CD14-positive monocyte (primary cell): ENCODE measurements around the gene DGKA. TPM values are rescaled to one million over a fixed set of nuclear protein-coding genes. Genes with fewer than 3 reads are reported as not detected.
A peak's percentile ranks its signal among the peaks of the same experiment; 100 is the strongest.
"Not testable (repeated sequence)": the region's sequence is repeated elsewhere in the genome, so short reads cannot be mapped to it uniquely, and the experiment has no call there.

Experiments
- DNase-seq, 3 donors: peaks; one replicate each; pipeline ENCODE4 v3.0.0-alpha.2; 2011 to 2022
- H2AFZ ChIP-seq: 2 replicates; pipeline ENCODE4 v1.6.0; 2012; ENCODE audit warnings: mild to moderate bottlenecking, low read depth, low read length, inconsistent platforms; ENCODE audit not compliant: insufficient read depth, poor library complexity, severe bottlenecking
- H3K27ac ChIP-seq, 2 donors: 1 replicate in 1 of 2; 2 replicates in 1 of 2; pipeline ENCODE4 v1.5.1; 2012 to 2013; ENCODE audit warnings: low read length in 2 of 2, control low read depth in 1 of 2, inconsistent platforms in 1 of 2, low read depth in 1 of 2, mild to moderate bottlenecking in 1 of 2
- H3K27me3 ChIP-seq, 2 donors: one replicate each; pipeline versions ENCODE4 v1.6.0 to v1.6.1; 2011 to 2013; ENCODE audit warnings: low read length in 2 of 2; ENCODE audit not compliant: control insufficient read depth in 2 of 2, insufficient read depth in 2 of 2
- H3K36me3 ChIP-seq, 2 donors: replicated peaks in 1 of 2; 1 replicate in 1 of 2; 2 replicates in 1 of 2; pipeline versions ENCODE4 v1.5.1 to v1.6.1; 2012 to 2013; ENCODE audit warnings: low read length in 2 of 2, control low read depth in 1 of 2, inconsistent platforms in 1 of 2, mild to moderate bottlenecking in 1 of 2; ENCODE audit not compliant: insufficient read depth in 2 of 2, control insufficient read depth in 1 of 2
- H3K4me1 ChIP-seq, 2 donors: 1 replicate in 1 of 2; 2 replicates in 1 of 2; pipeline versions ENCODE4 v1.5.1 to v1.6.1; 2012 to 2013; ENCODE audit warnings: low read length in 2 of 2, control low read depth in 1 of 2, inconsistent platforms in 1 of 2, mild to moderate bottlenecking in 1 of 2, moderate library complexity in 1 of 2; ENCODE audit not compliant: insufficient read depth in 2 of 2, control insufficient read depth in 1 of 2
- H3K4me2 ChIP-seq: replicated peaks from 2 replicates; pipeline ENCODE3; 2012; ENCODE audit warnings: low read length, moderate library complexity, mild to moderate bottlenecking; ENCODE audit not compliant: poor library complexity, severe bottlenecking; ENCODE audit errors: extremely low read depth
- H3K4me3 ChIP-seq, 3 experiments: fragments of 200-600 bp in 1 of 3; sonication (generic) in 1 of 3; replicated peaks in 1 of 3; 1 replicate in 2 of 3; 2 replicates in 1 of 3; pipeline ENCODE4 v1.5.1; 2011 to 2013; ENCODE audit warnings: low read length in 3 of 3, mild to moderate bottlenecking in 3 of 3, control low read depth in 2 of 3, low read depth in 2 of 3, inconsistent platforms in 1 of 3, moderate library complexity in 1 of 3
- H3K79me2 ChIP-seq: 2 replicates; pipeline ENCODE4 v1.6.0; 2012; ENCODE audit warnings: mild to moderate bottlenecking, control low read depth, inconsistent platforms, low read length, moderate library complexity; ENCODE audit not compliant: insufficient read depth
- H3K9ac ChIP-seq: 2 replicates; pipeline ENCODE4 v1.6.0; 2017; ENCODE audit warnings: low read length, mild to moderate bottlenecking; ENCODE audit not compliant: insufficient read depth, poor library complexity, severe bottlenecking
- H3K9me3 ChIP-seq, 2 donors: replicated peaks in 1 of 2; 1 replicate in 1 of 2; 2 replicates in 1 of 2; pipeline versions ENCODE4 v1.5.1 to v1.6.1; 2012 to 2013; ENCODE audit warnings: low read length in 2 of 2, control low read depth in 1 of 2; ENCODE audit not compliant: control insufficient read depth in 1 of 2, insufficient read depth in 1 of 2
- H4K20me1 ChIP-seq: 2 replicates; pipeline ENCODE4 v1.6.0; 2012; ENCODE audit warnings: mild to moderate bottlenecking, low read length, control low read depth, moderate library complexity; ENCODE audit not compliant: insufficient read depth
- H3K27ac Mint-ChIP-seq, 7 donors: one replicate each; pipeline ENCODE4 v1.8.0; 2020; ENCODE audit warnings: mild to moderate bottlenecking in 7 of 7, mixed read lengths in 7 of 7, moderate library complexity in 6 of 7, inconsistent platforms in 2 of 7
- H3K27me3 Mint-ChIP-seq, 3 donors: one replicate each; pipeline ENCODE4 v1.8.0; 2021 to 2022; ENCODE audit warnings: low read depth in 3 of 3, mild to moderate bottlenecking in 3 of 3, mixed read lengths in 3 of 3, moderate library complexity in 3 of 3, inconsistent platforms in 1 of 3
- H3K36me3 Mint-ChIP-seq, 2 donors: one replicate each; pipeline ENCODE4 v1.8.0; 2020; ENCODE audit warnings: mixed read lengths in 2 of 2, inconsistent platforms in 1 of 2, mild to moderate bottlenecking in 1 of 2
- H3K4me1 Mint-ChIP-seq: one replicate; pipeline ENCODE4 v1.8.0; 2020; ENCODE audit warnings: mild to moderate bottlenecking, mixed read lengths
- H3K4me3 Mint-ChIP-seq, 2 donors: one replicate each; pipeline ENCODE4 v1.8.0; 2020; ENCODE audit warnings: mild to moderate bottlenecking in 2 of 2, mixed read lengths in 2 of 2, moderate library complexity in 1 of 2
- H3K9me3 Mint-ChIP-seq, 7 donors: one replicate each; pipeline ENCODE4 v1.8.0; 2020 to 2022; ENCODE audit warnings: mixed read lengths in 7 of 7, mild to moderate bottlenecking in 6 of 7, moderate library complexity in 6 of 7, inconsistent platforms in 2 of 7
- WGBS: methylation state at CpG from one replicate; pipeline ENCODE4 v1.1.5; 2013; ENCODE audit warnings: missing lambda C conversion rate; ENCODE audit not compliant: insufficient coverage; 5-methylcytosine and 5-hydroxymethylcytosine counted together
- intact Hi-C, 2 donors: fragments of 100-400 bp; cut with micrococcal nuclease; formaldehyde crosslinking; loops; one replicate each; pipeline versions ENCODE4 v1.15.0 to v1.15.1; 2023
- polyA plus RNA-seq, 3 donors: library from polyadenylated mRNA; depleted of rRNA in 1 of 3; unstranded in 2 of 3; stranded (reverse) in 1 of 3; fragments of 300-500 nt in 2 of 3; fragments of >200 nt in 1 of 3; fragmentation: Illumina TruSeq in 2 of 3; gene quantifications; 1 replicate in 2 of 3; 2 replicates in 1 of 3; pipeline ENCODE4 v1.2.3, GENCODE V29; 2012 to 2021
- TF ChIP-seq, protein P1 (sequence below): fragments of 200-600 bp; IDR thresholded peaks from one replicate; pipeline ENCODE4 v1.8.0; 2022; ENCODE audit warnings: antibody characterized with exemption, mild to moderate bottlenecking

The DGKA gene
- polyA plus RNA-seq, 3 donors, result 16.0 to 99.1 (median 21.4) TPM

DNA sequence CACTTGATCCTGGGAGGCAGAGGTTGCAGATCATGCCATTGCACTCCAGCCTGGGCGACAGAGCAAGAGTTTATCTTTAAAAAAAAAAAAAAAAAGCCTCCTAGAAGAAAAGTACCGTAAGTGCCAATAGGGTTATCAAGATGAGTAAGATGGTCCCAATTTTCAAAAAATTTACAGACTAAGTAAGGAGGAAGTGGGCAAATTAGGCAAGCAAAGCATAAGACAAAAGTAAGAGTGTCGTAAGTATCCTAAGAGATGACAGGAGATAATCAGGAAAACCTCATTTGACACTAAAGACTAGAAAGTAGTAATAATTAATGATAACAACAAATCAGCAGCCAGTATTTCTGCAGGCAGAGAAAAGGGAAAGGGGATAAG, 15.5 kb upstream of the DGKA start:
- Mint-ChIP-seq H3K36me3 (peaks cover 19 to 48% of the 10 kb centered on the region in 2 donors), H3K27me3 (peaks cover 0 to 2% (median 0%) of the 10 kb centered on the region in 3 donors), H3K4me1 (peaks cover 20% of the 10 kb centered on the region), H3K9me3 (no peaks in the 10 kb centered on the region), H3K4me3 (no peak overlapping the region), H3K27ac (peak overlapping the region in 6 of 7 donors; percentile 54 to 77 (median 64))
- no CpG with 5 or more reads among the region's 3 CpGs for WGBS
- H2AFZ ChIP-seq, result no peak overlapping the region
- no peak overlapping the region for H3K9ac ChIP-seq
- TF ChIP-seq, protein P1, sequence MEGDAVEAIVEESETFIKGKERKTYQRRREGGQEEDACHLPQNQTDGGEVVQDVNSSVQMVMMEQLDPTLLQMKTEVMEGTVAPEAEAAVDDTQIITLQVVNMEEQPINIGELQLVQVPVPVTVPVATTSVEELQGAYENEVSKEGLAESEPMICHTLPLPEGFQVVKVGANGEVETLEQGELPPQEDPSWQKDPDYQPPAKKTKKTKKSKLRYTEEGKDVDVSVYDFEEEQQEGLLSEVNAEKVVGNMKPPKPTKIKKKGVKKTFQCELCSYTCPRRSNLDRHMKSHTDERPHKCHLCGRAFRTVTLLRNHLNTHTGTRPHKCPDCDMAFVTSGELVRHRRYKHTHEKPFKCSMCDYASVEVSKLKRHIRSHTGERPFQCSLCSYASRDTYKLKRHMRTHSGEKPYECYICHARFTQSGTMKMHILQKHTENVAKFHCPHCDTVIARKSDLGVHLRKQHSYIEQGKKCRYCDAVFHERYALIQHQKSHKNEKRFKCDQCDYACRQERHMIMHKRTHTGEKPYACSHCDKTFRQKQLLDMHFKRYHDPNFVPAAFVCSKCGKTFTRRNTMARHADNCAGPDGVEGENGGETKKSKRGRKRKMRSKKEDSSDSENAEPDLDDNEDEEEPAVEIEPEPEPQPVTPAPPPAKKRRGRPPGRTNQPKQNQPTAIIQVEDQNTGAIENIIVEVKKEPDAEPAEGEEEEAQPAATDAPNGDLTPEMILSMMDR, result no peak
- H3K9me3 ChIP-seq, result no peaks in the 10 kb centered on the region
- intact Hi-C loops, result no loop called here
- peak in 2 of 3 donors; percentile 30 to 40 for DNase-seq
- H3K79me2 ChIP-seq, result peaks cover 96% of the 10 kb centered on the region
- H3K4me3 ChIP-seq, result no peak overlapping the region
- H4K20me1 ChIP-seq, result peaks cover 54% of the 10 kb centered on the region
- H3K4me2 ChIP-seq, result no peak overlapping the region
- H3K27me3 ChIP-seq, result no peaks in the 10 kb centered on the region
- peaks cover 21 to 42% of the 10 kb centered on the region in 2 donors for H3K36me3 ChIP-seq
- H3K4me1 ChIP-seq, result peaks cover 10 to 17% of the 10 kb centered on the region in 2 donors
- H3K27ac ChIP-seq, result peak overlapping the region in 1 of 2 donors; percentile 51

DNA sequence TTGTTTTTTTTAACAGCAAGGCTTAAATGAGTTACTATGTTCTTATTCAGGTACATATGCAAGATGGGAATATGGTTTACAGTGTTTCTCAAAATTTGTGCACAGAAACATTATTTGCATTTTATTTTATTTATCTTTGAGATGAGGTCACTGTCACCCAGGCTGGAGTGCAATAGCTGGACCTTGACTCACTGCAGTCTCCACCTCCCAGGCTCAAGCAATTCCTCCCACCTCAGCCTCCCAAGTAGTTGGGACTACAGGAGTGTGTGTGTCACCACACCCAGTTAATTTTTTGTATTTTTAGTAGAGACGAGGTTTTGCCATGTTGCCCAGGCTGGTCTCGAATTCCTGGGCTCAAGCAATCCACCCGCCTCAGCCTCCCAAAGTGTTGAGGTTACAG, 11.9 kb upstream of the DGKA start:
- Histone ChIP-seq H3K79me2 (peaks cover 99% of the 10 kb centered on the region), H4K20me1 (peaks cover 72% of the 10 kb centered on the region), H3K4me1 (peaks cover 10 to 17% of the 10 kb centered on the region in 2 donors), H3K36me3 (peaks cover 14 to 41% of the 10 kb centered on the region in 2 donors)
- DNase-seq, H3K9ac ChIP-seq, H2AFZ ChIP-seq, H3K27ac Mint-ChIP-seq, H3K9me3 Mint-ChIP-seq, H3K4me3 Mint-ChIP-seq, H3K27ac ChIP-seq, H3K4me2 ChIP-seq, H3K27me3 Mint-ChIP-seq, H3K27me3 ChIP-seq, H3K4me3 ChIP-seq, H3K9me3 ChIP-seq, intact Hi-C loops: not testable (repeated sequence)
- Mint-ChIP-seq H3K36me3 (peaks cover 17 to 48% of the 10 kb centered on the region in 2 donors), H3K4me1 (peaks cover 21% of the 10 kb centered on the region)
- no CpG with 5 or more reads among the region's 3 CpGs for WGBS
